Measurements from ENCODE around the gene PTPRZ1. TPM values are rescaled to one million over a fixed set of nuclear protein-coding genes. Genes with fewer than 3 reads are reported as not detected.

The PTPRZ1 gene
- total RNA-seq, 2 donors from 2014 or later = 0.35 to 1.2 TPM

GRCh38 chr7:122006687-122007086 lies 133.7 kb downstream of the PTPRZ1 start:
- H3K9me3 ChIP-seq = no peaks in the 10 kb centered on the region
- no peak overlapping the region for H3K27ac ChIP-seq
- H3K27me3 ChIP-seq = no peaks in the 10 kb centered on the region
- DNase-seq = no peak
- H3K9ac ChIP-seq (ENCODE audit: low read depth in 2 of 2, low read length in 2 of 2) = no peak overlapping the region
- TF ChIP-seq, protein P1, sequence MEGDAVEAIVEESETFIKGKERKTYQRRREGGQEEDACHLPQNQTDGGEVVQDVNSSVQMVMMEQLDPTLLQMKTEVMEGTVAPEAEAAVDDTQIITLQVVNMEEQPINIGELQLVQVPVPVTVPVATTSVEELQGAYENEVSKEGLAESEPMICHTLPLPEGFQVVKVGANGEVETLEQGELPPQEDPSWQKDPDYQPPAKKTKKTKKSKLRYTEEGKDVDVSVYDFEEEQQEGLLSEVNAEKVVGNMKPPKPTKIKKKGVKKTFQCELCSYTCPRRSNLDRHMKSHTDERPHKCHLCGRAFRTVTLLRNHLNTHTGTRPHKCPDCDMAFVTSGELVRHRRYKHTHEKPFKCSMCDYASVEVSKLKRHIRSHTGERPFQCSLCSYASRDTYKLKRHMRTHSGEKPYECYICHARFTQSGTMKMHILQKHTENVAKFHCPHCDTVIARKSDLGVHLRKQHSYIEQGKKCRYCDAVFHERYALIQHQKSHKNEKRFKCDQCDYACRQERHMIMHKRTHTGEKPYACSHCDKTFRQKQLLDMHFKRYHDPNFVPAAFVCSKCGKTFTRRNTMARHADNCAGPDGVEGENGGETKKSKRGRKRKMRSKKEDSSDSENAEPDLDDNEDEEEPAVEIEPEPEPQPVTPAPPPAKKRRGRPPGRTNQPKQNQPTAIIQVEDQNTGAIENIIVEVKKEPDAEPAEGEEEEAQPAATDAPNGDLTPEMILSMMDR (IDR thresholded peaks at IDR 0.05) = no peak
- intact Hi-C loops (cut with DNase I) = no loop called here
- no peaks in the 10 kb centered on the region for H3K4me1 ChIP-seq
- H3K36me3 ChIP-seq = no peaks in the 10 kb centered on the region
- H3K4me3 ChIP-seq = no peak overlapping the region

GRCh38 chr7:122010116-122010515 lies 137.2 kb downstream of the PTPRZ1 start:
- intact Hi-C loops (cut with DNase I) = no loop called here
- H3K9ac ChIP-seq (ENCODE audit: low read depth in 2 of 2, low read length in 2 of 2) = no peak overlapping the region
- H3K4me1 ChIP-seq = no peaks in the 10 kb centered on the region
- H3K36me3 ChIP-seq = no peaks in the 10 kb centered on the region
- TF ChIP-seq, protein P1 (IDR thresholded peaks at IDR 0.05) = no peak
- no peak for DNase-seq
- H3K27ac ChIP-seq = no peak overlapping the region
- no peaks in the 10 kb centered on the region for H3K9me3 ChIP-seq
- H3K4me3 ChIP-seq = no peak overlapping the region
- H3K27me3 ChIP-seq = no peaks in the 10 kb centered on the region

DNA sequence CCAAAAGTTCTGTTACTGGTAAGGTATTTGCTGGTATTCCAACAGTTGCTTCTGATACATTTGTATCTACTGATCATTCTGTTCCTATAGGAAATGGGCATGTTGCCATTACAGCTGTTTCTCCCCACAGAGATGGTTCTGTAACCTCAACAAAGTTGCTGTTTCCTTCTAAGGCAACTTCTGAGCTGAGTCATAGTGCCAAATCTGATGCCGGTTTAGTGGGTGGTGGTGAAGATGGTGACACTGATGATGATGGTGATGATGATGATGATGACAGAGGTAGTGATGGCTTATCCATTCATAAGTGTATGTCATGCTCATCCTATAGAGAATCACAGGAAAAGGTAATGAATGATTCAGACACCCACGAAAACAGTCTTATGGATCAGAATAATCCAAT lies 140.1 kb downstream of the PTPRZ1 start:
- no peaks in the 10 kb centered on the region for H3K4me1 ChIP-seq
- DNase-seq = no peak
- intact Hi-C loops (cut with DNase I) = no loop called here
- H3K9ac ChIP-seq (ENCODE audit: low read depth in 2 of 2, low read length in 2 of 2) = no peak overlapping the region
- no peaks in the 10 kb centered on the region for H3K36me3 ChIP-seq
- H3K27me3 ChIP-seq = no peaks in the 10 kb centered on the region
- H3K4me3 ChIP-seq = no peak overlapping the region
- TF ChIP-seq, protein P1 (IDR thresholded peaks at IDR 0.05) = no peak
- H3K27ac ChIP-seq = no peak overlapping the region
- no peaks in the 10 kb centered on the region for H3K9me3 ChIP-seq

- H3K4me3 ChIP-seq = no peak overlapping the region
- intact Hi-C loops (cut with DNase I) = no loop called here
- H3K9ac ChIP-seq (ENCODE audit: low read depth in 2 of 2, low read length in 2 of 2) = no peak overlapping the region
- no peaks in the 10 kb centered on the region for H3K27me3 ChIP-seq
- H3K27ac ChIP-seq = no peak overlapping the region
- no peaks in the 10 kb centered on the region for H3K9me3 ChIP-seq
- no peak for DNase-seq
- H3K36me3 ChIP-seq = no peaks in the 10 kb centered on the region
- no peaks in the 10 kb centered on the region for H3K4me1 ChIP-seq
- TF ChIP-seq, protein P1 (IDR thresholded peaks at IDR 0.05) = no peak
These were observed 140.7 kb downstream of the PTPRZ1 start for GRCh38 chr7:122013630-122014029.

GRCh38 chr7:122014697-122015096 lies 141.7 kb downstream of the PTPRZ1 start:
- DNase-seq = no peak
- H3K4me1 ChIP-seq = no peaks in the 10 kb centered on the region
- TF ChIP-seq, protein P1 (IDR thresholded peaks at IDR 0.05) = no peak

GRCh38 chr7:122018032-122018431 lies 145.1 kb downstream of the PTPRZ1 start:
- Histone ChIP-seq H3K4me1 (no peaks in the 10 kb centered on the region), H3K27ac (no peak overlapping the region), H3K9ac (ENCODE audit: low read depth in 2 of 2, low read length in 2 of 2) (no peak overlapping the region), H3K9me3 (no peaks in the 10 kb centered on the region), H3K4me3 (no peak overlapping the region), H3K27me3 (no peaks in the 10 kb centered on the region), H3K36me3 (no peaks in the 10 kb centered on the region)
- intact Hi-C loops (cut with DNase I) = no loop called here
- DNase-seq = no peak
- TF ChIP-seq, protein P1 (IDR thresholded peaks at IDR 0.05) = no peak

More at GRCh38 chr7:122014697-122015096, 141.7 kb downstream of the PTPRZ1 start:
- H3K27me3 ChIP-seq = no peaks in the 10 kb centered on the region
- intact Hi-C loops (cut with DNase I) = no loop called here
- H3K9ac ChIP-seq (ENCODE audit: low read depth in 2 of 2, low read length in 2 of 2) = no peak overlapping the region
- H3K36me3 ChIP-seq = no peaks in the 10 kb centered on the region
- no peaks in the 10 kb centered on the region for H3K9me3 ChIP-seq
- H3K4me3 ChIP-seq = no peak overlapping the region
- H3K27ac ChIP-seq = no peak overlapping the region
